ENCODE results near the gene PRDM13.
A peak's percentile ranks its signal among the peaks of the same experiment; 100 is the strongest.
"Not testable (repeated sequence)": the region's sequence is repeated elsewhere in the genome, so short reads cannot be mapped to it uniquely, and the experiment has no call there.

The PRDM13 gene

DNA sequence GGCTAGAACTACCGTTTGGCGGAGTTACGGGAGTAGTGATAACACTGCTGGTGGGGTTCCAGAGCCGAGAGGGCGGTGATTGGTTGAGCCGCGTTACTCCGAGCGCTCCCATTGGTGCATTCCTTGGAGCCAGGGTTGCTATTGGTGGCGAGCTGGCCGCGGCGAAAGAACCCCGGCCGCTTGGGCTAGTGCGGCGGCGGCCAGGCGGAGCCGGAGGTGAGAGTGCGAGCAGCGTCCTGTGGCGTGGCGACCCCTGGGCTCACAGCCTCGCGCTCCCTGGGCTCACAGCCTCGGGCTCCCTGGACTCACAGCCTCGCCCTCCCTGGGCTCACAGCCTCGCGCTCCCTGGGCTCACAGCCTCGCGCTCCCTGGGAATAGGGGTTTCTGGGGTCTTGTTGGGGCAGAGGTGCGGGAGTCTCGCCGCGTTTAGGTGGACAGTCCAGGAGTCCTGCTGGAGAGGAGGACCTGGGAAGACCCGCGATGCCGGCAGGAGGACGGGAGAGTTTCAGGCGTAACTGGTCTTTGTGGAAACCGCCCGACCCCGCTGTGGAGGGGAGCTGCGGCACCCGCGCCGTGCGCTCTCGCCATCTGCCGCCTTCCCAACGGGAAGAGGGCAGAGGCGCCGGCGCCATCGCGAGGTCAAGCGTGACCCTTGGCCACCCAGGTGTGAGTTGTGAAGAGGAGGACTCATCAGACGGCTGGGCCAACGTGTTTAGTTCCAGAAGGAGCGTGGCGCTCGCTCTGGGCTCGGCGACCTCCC lies 12.2 kb downstream of the PRDM13 start:
- Histone ChIP-seq H3K9me3 (ENCODE audit: insufficient read depth, low read depth, low read length) (peaks cover 12% of the 10 kb centered on the region), H2BK5ac (ENCODE audit: low read depth, low read length, poor library complexity) (no peak overlapping the region), H2AK5ac (ENCODE audit: low read length) (no peak overlapping the region), H4K8ac (ENCODE audit: low read depth, low read length) (no peak overlapping the region), H4K12ac (ENCODE audit: low read depth, low read length) (no peak overlapping the region), H4K91ac (ENCODE audit: low read depth, low read length) (no peak overlapping the region), H3K9ac (ENCODE audit: low read length) (no peak overlapping the region), H3K27me3 (ENCODE audit: insufficient read depth, low read length) (peaks cover 51% of the 10 kb centered on the region), H3K23ac (ENCODE audit: low read length) (no peak overlapping the region), H2BK120ac (ENCODE audit: insufficient read depth, low read length, poor library complexity) (no peak overlapping the region), H3K4ac (ENCODE audit: low read depth, low read length) (no peak overlapping the region), H2BK12ac (ENCODE audit: low read length) (no peak overlapping the region), H3K27ac (ENCODE audit: low read depth, low read length) (no peak overlapping the region), H3K79me2 (ENCODE audit: control insufficient read depth, insufficient read depth, low read length, poor library complexity) (no peaks in the 10 kb centered on the region), H3K18ac (ENCODE audit: low read length) (no peak overlapping the region), H3K4me1 (ENCODE audit: control insufficient read depth in 1 of 2, insufficient read depth in 2 of 2, low read length in 2 of 2) (peaks cover 10 to 11% of the 10 kb centered on the region in 2 experiments), H3K36me3 (ENCODE audit: control insufficient read depth in 1 of 2, insufficient read depth in 2 of 2, low read length in 2 of 2) (no peaks in the 10 kb centered on the region), H3K4me2 (ENCODE audit: low read length) (peak overlapping the region; percentile 18), H3K14ac (ENCODE audit: low read length) (no peak overlapping the region), H3K4me3 (ENCODE audit: low read depth, low read length) (no peak overlapping the region), H3K79me1 (ENCODE audit: low read length) (no peaks in the 10 kb centered on the region), H2AFZ (ENCODE audit: insufficient read depth, low read length, poor library complexity) (peak overlapping the region; percentile 35)
- peak; percentile 6 to 49 for DNase-seq
- WGBS (ENCODE audit: extremely low coverage, insufficient coverage, insufficient read length): no CpG with 5 or more reads among the region's 65 CpGs

DNA sequence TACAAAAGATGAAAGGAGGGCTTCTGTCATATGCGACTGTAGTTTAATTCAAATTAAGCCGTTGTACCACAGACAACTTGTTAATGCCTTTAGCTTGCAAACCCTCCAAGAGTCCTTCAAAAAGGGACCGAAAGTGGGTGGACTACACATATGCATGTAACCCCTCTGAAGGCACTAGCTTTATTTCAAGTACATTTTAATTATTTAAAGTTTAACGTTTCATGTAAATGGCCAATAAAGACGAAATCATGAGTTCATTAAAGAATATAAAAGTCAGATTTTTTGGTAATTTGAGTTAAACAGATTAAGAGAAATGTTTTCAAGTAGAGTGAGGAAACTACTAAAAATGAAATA lies 12.8 kb downstream of the PRDM13 start:
- Histone ChIP-seq H3K36me3 (ENCODE audit: control insufficient read depth in 1 of 2, insufficient read depth in 2 of 2, low read length in 2 of 2) (no peaks in the 10 kb centered on the region), H3K4me3 (ENCODE audit: low read depth, low read length) (no peak overlapping the region), H3K14ac (ENCODE audit: low read length) (no peak overlapping the region), H2AFZ (ENCODE audit: insufficient read depth, low read length, poor library complexity) (no peak overlapping the region), H4K8ac (ENCODE audit: low read depth, low read length) (no peak overlapping the region), H3K79me2 (ENCODE audit: control insufficient read depth, insufficient read depth, low read length, poor library complexity) (no peaks in the 10 kb centered on the region), H4K91ac (ENCODE audit: low read depth, low read length) (no peak overlapping the region), H3K79me1 (ENCODE audit: low read length) (no peaks in the 10 kb centered on the region), H3K27ac (ENCODE audit: low read depth, low read length) (no peak overlapping the region), H3K23ac (ENCODE audit: low read length) (no peak overlapping the region), H3K4me1 (ENCODE audit: control insufficient read depth in 1 of 2, insufficient read depth in 2 of 2, low read length in 2 of 2) (peaks cover 4 to 6% of the 10 kb centered on the region in 2 experiments), H3K27me3 (ENCODE audit: insufficient read depth, low read length) (peaks cover 48% of the 10 kb centered on the region), H3K4me2 (ENCODE audit: low read length) (peak overlapping the region; percentile 18), H2AK5ac (ENCODE audit: low read length) (no peak overlapping the region), H3K9ac (ENCODE audit: low read length) (no peak overlapping the region), H2BK12ac (ENCODE audit: low read length) (no peak overlapping the region), H4K12ac (ENCODE audit: low read depth, low read length) (no peak overlapping the region), H3K9me3 (ENCODE audit: insufficient read depth, low read depth, low read length) (peaks cover 10% of the 10 kb centered on the region), H2BK5ac (ENCODE audit: low read depth, low read length, poor library complexity) (no peak overlapping the region), H3K18ac (ENCODE audit: low read length) (no peak overlapping the region), H2BK120ac (ENCODE audit: insufficient read depth, low read length, poor library complexity) (no peak overlapping the region), H3K4ac (ENCODE audit: low read depth, low read length) (no peak overlapping the region)
- WGBS (ENCODE audit: extremely low coverage, insufficient coverage, insufficient read length): no CpG with 5 or more reads among the region's 5 CpGs
- no peak for DNase-seq

DNA sequence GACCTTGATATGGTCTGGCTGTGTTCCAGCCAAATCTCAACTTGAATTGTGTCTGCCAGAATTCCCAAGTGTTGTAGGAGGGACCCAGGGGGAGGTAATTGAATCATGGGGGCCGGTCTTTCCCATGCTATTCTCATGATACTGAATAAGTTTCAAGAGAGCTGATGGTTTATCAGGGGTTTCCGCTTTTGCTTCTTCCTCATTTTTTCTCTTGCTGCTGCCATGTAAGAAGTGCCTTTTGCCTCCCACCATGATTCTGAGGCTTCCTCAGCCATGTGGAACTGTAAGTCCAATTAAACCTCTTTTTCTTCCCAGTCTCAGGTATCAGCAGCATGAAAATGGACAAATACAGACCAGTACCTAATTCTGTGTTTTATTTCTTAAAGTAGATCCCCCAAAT lies 15.4 kb downstream of the PRDM13 start:
- H3K27me3 ChIP-seq (ENCODE audit: insufficient read depth, low read length): peaks cover 33% of the 10 kb centered on the region
- not testable (repeated sequence) for H2BK12ac ChIP-seq (ENCODE audit: low read length); DNase-seq; H4K91ac ChIP-seq (ENCODE audit: low read depth, low read length); H3K18ac ChIP-seq (ENCODE audit: low read length); H2BK5ac ChIP-seq (ENCODE audit: low read depth, low read length, poor library complexity); H3K23ac ChIP-seq (ENCODE audit: low read length); H2BK120ac ChIP-seq (ENCODE audit: insufficient read depth, low read length, poor library complexity); H4K12ac ChIP-seq (ENCODE audit: low read depth, low read length); H3K4me3 ChIP-seq (ENCODE audit: low read depth, low read length); H4K8ac ChIP-seq (ENCODE audit: low read depth, low read length); H3K9ac ChIP-seq (ENCODE audit: low read length); H3K79me2 ChIP-seq (ENCODE audit: control insufficient read depth, insufficient read depth, low read length, poor library complexity); H2AFZ ChIP-seq (ENCODE audit: insufficient read depth, low read length, poor library complexity); H3K36me3 ChIP-seq (ENCODE audit: control insufficient read depth in 1 of 2, insufficient read depth in 2 of 2, low read length in 2 of 2); H3K27ac ChIP-seq (ENCODE audit: low read depth, low read length); H3K4me2 ChIP-seq (ENCODE audit: low read length); H3K4me1 ChIP-seq (ENCODE audit: control insufficient read depth in 1 of 2, insufficient read depth in 2 of 2, low read length in 2 of 2); H3K79me1 ChIP-seq (ENCODE audit: low read length); H3K4ac ChIP-seq (ENCODE audit: low read depth, low read length); H2AK5ac ChIP-seq (ENCODE audit: low read length); H3K14ac ChIP-seq (ENCODE audit: low read length)
- WGBS (ENCODE audit: extremely low coverage, insufficient coverage, insufficient read length): no CpG with 5 or more reads among the region's 2 CpGs
- H3K9me3 ChIP-seq (ENCODE audit: insufficient read depth, low read depth, low read length): peaks cover 10% of the 10 kb centered on the region

DNA sequence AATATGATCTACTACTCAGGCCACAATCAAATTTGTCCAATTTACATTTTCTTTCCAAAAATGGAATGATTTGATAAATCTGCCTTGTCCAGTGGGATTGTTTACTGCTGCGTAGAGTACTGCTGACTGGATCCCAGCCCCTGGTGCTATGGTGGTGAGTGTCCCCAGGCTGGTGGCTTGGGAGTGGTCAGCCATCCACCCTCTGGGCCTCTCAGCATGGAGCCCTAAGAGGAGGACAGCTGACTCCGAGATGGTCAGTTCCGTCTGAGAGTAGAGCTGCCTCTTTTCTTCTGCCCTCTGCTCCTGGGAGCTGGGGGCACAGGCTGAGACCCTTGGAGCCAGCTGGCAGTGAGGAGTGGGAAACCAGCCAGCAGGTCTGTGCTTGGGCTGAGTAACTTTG lies 22.7 kb downstream of the PRDM13 start:
- DNase-seq: no peak
- Histone ChIP-seq H3K79me1 (ENCODE audit: low read length) (no peaks in the 10 kb centered on the region), H3K27me3 (ENCODE audit: insufficient read depth, low read length) (no peaks in the 10 kb centered on the region), H2AFZ (ENCODE audit: insufficient read depth, low read length, poor library complexity) (no peak overlapping the region), H3K27ac (ENCODE audit: low read depth, low read length) (no peak overlapping the region), H3K79me2 (ENCODE audit: control insufficient read depth, insufficient read depth, low read length, poor library complexity) (no peaks in the 10 kb centered on the region), H3K4ac (ENCODE audit: low read depth, low read length) (no peak overlapping the region), H3K4me1 (ENCODE audit: control insufficient read depth in 1 of 2, insufficient read depth in 2 of 2, low read length in 2 of 2) (no peaks in the 10 kb centered on the region), H4K8ac (ENCODE audit: low read depth, low read length) (no peak overlapping the region), H3K4me2 (ENCODE audit: low read length) (no peak overlapping the region), H3K4me3 (ENCODE audit: low read depth, low read length) (no peak overlapping the region), H4K91ac (ENCODE audit: low read depth, low read length) (no peak overlapping the region), H2BK12ac (ENCODE audit: low read length) (no peak overlapping the region), H4K12ac (ENCODE audit: low read depth, low read length) (no peak overlapping the region), H2BK5ac (ENCODE audit: low read depth, low read length, poor library complexity) (no peak overlapping the region), H3K23ac (ENCODE audit: low read length) (no peak overlapping the region), H3K14ac (ENCODE audit: low read length) (no peak overlapping the region), H3K36me3 (ENCODE audit: control insufficient read depth in 1 of 2, insufficient read depth in 2 of 2, low read length in 2 of 2) (no peaks in the 10 kb centered on the region), H2AK5ac (ENCODE audit: low read length) (no peak overlapping the region), H3K18ac (ENCODE audit: low read length) (no peak overlapping the region), H3K9me3 (ENCODE audit: insufficient read depth, low read depth, low read length) (no peaks in the 10 kb centered on the region), H2BK120ac (ENCODE audit: insufficient read depth, low read length, poor library complexity) (no peak overlapping the region), H3K9ac (ENCODE audit: low read length) (no peak overlapping the region)
- WGBS (ENCODE audit: extremely low coverage, insufficient coverage, insufficient read length): no CpG with 5 or more reads among the region's 3 CpGs

All from trophoblast cell (in vitro differentiated cells and primary cell).